Measurements from ENCODE around the gene CSF2RB.

CSF2RB gene

GRCh38 chr22:36892292-36892691 lies 21.1 kb upstream of the CSF2RB start:
- no peak for DNase-seq

- DNase-seq = no peak
Observed at GRCh38 chr22:36893262-36893661, 20.2 kb upstream of the CSF2RB start.

DNA sequence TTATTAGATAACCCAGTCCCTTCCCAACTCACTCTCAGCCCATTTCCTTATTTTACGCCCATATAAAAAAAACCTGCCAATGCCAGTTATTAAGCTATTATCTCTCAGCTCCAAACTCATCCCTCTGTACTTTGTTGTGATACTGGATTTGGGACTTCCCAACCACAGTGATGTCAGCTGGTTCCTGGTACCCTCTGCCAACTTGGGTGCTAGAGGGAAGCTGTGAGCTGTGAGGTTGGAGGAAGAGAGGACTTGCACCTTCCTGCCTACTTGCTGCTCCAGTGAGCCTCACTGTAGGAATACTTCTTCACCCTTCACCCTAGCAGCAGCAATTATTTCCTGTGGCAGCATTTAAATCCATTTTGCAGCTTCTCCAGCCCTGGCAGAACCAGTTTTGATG lies 19.2 kb upstream of the CSF2RB start:
- no peak for DNase-seq

- DNase-seq = no peak
Observed at GRCh38 chr22:36897611-36898010, 15.8 kb upstream of the CSF2RB start.

- DNase-seq = no peak
Observed at GRCh38 chr22:36898690-36899089, 14.7 kb upstream of the CSF2RB start.

GRCh38 chr22:36899498-36899897 lies 13.9 kb upstream of the CSF2RB start:
- no peak for DNase-seq

DNA sequence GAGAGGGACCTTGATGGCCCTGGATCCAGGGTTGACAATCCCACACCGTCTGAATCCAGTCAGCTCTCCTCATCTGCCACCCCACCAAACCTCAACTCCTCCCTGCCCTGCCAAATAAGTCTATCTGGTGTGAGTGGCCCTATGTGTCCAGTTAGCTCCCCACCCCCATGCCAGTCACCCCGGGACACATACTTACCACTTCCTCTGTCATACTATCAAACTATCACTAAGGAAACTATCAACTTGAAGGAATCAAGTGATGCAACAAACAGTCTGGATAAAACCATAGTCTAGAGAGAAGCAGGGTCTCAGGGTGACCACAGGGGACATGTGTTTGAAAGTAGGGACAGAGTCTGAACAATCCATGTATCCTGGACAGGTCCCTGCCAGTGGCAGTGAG lies 13.2 kb upstream of the CSF2RB start:
- DNase-seq = no peak

GRCh38 chr22:36900880-36901279 lies 12.5 kb upstream of the CSF2RB start:
- no peak for DNase-seq

DNA sequence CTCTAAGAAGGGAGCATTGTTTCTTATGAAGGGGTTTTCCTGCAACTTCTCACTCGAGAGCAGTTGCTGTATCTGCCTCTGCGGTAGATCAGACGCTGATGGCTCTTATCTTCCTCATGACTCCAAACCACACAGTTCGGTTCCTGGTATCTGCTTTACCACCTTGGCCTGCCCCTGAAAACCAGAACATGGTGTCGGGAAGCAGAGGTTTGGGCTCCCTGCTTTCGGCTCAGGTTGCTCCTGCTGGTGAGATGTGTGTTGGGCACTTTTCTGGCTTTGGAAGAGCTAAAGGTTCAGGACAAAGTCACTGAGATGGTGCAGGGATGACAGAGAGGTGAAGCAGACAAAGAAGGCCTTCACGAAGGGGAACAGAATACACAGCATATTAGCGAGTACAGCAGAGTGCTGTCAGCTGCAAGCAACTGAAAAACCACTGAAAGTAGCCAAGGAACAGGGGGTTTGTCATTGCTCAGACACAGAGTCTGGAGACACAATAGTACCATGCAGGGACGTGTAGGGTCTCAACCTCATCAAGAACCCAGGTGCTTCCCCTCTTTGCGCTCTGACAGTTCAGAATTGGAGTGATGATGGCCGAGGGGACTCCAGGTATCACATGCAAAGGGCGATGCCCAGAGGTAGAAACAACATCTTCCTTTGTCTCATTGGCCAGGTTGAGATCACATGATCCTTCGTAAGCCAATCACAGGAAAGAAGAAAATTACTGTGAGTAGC lies 11.9 kb upstream of the CSF2RB start:
- DNase-seq = no peak

DNA sequence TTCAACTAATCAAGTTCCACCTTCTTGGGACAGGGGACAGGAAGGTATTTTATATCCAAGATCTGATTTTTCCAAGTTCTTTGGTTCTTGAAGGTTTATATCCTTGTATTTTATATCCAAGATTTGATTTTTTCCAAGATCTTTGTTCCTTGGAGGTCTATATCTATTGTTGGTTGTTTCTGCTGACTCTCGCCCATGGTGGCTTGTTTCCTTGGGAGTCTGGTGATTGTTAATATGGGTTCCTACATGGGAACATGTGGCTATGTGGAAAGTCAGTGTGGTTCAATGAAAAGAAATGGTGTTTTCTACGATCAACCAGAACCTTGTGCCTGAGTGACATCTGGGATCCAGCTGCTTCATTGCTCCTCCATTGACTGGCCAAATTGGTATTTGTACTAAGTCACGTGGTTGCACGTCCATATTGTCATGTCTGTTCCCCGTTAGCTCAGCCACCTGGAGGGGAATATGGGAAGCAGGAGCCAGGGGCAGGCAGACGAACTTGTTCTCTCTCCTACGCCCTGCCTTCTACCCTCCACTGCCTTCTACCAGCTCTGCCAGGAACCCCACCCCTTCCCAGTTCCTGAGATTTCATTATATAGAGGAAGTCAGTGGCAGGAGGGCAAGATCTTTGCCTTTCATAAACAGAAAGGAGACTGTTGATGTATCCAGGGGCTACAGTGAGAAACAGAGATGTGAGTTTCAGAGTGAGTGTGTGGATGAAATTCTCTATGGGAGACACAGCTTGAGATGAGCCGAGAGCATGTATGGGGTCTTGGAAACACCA lies 11.1 kb upstream of the CSF2RB start:
- DNase-seq = no peak

GRCh38 chr22:36904260-36904880 lies 9.1 kb upstream of the CSF2RB start:
- DNase-seq = no peak

- no peak for DNase-seq
Observed at GRCh38 chr22:36907253-36908195, 5.9 kb upstream of the CSF2RB start.

DNA sequence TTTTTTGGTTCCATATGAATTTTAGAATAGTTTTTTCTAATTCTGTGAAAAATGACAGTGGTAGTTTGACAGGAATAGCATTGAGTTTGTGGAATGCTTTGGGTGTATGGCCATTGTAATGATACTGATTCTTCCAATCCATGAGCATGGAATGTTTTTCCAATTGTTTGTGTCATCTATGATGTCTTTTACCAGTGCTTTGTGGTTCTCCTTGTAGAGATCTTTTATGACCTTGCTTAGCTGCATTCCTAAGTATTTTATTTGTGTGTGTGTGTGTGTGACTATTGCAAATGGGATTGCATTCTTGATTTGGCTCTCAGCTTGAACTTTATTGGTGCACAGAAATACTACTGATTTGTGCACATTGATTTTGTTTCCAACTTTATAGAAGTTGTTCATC lies 3.0 kb upstream of the CSF2RB start:
- no peak for DNase-seq

- no peak for DNase-seq
Observed at GRCh38 chr22:36911887-36912661, 1.4 kb upstream of the CSF2RB start.

DNA sequence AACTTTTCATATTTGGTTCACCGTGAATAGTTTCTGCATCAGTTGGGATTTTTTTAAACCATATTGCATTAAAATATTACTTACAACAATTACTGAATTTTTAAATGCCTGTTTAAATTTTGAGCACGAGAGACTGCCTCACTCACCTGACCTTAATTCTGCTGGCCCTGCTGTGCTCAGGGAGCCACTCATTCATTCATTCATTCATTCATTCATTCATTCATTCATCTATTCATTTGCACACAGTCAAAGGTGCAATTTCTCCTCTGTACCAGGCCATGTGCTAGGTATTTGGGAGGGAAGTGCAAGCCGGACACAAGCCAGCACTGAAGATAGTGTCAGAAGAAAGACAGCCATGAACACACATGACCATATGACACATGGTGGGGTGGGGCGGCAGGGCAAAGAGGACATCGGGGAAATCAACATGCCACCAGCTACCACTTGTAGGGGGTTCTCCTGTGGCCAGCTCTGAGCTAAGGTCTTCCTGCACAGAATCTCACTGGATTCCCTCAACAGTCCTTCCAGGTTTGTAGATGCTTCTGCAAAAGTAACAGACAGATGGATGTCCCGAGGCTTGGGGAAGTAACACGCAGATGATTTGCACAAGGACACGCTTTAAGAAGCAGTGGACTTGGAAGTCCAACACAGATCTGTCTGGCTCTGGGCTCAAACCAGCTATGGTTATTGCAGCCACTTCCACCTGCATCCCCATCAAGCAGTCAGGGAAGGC lies 568 bp upstream of the CSF2RB start:
- no peak for DNase-seq

DNA sequence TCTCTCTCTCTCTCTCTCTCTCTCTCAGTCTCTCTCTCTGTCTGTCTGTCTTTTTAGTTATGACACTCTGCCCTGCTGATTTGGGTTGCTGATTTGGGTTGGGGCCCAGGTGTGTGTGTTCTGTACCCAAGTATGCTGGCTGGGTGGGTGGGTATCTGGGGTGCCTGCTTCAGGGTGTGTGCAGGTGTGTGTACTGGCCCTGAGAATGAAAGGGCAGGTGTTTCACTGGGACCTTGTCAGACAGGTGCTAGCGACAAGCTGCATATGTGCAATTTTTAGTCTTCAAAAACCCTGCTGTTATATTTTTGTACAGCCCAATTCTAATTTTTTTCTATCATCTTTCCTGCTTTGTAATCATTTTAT lies 943 bp downstream of the CSF2RB start:
- no peak for DNase-seq

GRCh38 chr22:36916034-36916433 lies 2.6 kb downstream of the CSF2RB start:
- no peak for DNase-seq

DNA sequence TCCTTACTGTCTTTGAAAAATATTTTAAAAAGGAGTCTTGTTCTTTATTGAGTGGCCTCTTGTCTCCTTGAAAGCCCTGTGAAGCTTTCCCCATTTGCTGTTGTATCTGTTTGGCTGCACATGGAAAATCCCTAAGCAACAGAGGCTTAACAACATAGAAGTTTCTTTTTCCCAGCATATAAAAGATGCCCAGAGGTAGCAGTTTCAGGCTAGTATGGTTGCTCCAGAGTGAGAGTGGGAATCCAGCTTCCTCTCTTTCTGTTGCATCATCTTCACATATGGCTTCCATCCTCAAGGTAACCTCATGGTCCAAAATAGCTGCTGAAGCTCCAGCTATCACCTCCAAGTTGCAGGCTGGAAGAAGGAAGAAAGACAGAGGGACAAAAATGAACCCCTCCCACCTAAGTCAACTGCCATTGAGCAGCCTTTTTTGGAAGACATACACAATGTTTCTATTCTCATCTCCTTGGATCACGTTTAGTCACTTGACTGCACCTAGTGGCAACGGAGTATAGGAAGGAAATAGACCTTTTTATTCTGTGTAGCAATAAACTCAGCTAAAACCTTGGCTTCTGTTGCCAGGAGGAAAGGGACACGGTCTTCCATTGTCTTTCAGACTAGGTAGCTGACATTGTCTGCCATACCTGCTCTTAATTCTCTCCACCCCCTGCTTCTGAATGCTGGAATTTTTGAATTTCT lies 5.3 kb downstream of the CSF2RB start:
- DNase-seq = no peak

DNA sequence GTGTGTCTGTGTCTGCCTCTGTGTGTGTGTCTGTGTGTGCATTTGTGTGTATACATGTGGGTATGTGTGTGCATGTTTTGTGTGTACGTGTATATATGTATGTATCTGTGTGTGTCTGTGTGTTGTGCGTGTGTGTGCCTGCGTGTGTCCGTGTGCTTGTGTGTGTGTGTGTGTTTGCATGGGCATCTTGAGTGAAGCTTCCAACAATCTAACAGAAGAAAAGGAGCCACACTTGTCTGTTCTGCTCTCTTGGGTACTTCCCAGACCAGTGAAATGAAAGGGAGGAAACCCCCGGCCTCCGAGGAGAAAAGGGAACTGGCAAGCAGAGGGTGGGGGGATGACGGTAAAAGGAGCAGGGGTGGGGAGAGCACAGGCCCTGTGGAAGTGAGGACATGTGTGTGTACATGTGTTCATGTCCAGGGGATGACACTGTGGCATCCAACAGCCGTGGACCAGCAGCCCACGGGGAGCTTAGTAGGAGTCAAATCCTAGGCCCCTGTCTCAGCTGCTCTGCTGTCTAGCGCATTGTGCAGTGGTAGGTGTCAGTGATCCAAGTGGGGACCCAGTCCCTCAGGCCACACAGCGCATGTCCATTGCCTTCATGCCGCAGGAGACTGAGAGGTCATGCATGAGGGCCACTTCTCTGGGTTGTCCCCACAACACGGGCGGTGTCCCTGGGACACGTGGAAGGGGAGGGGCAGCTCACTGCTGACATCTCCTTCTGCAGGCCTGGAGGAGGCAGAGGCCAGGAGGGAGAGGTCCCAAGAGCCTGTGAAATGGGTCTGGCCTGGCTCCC lies 8.1 kb downstream of the CSF2RB start:
- no peak for DNase-seq

GRCh38 chr22:36922105-36922608 lies 8.7 kb downstream of the CSF2RB start:
- DNase-seq = no peak

Measured in activated naive CD4-positive, alpha-beta T cell treated with Interleukin-2 at 50 U/mL for 16 hours (primary cell).